HepG2 (cell line): Measurements from ENCODE around the gene NRP1. TPM values are rescaled to one million over a fixed set of nuclear protein-coding genes. Genes with fewer than 3 reads are reported as not detected.

Experiments used
- ARNT2 ChIP-seq: sonication (generic); formaldehyde crosslinking; IDR thresholded peaks from 2 replicates; pipeline ENCODE4 v1.8.0; 2022; ENCODE audit warnings: mild to moderate bottlenecking, low read depth, missing genetic modification reagents, moderate library complexity
- CCAR2 ChIP-seq: fragments of 200-400 bp; formaldehyde crosslinking; optimal IDR thresholded peaks from 2 replicates; pipeline ENCODE3; 2018; ENCODE audit warnings: low read depth, mild to moderate bottlenecking, low read length, moderate library complexity
- CERS6 ChIP-seq: sonication (generic); formaldehyde crosslinking; IDR thresholded peaks from 2 replicates; pipeline ENCODE4 v1.5.0; 2020; ENCODE audit warnings: missing genetic modification reagents
- ERF ChIP-seq: IDR thresholded peaks from 2 replicates; pipeline ENCODE4 v1.6.1; 2018; ENCODE audit warnings: missing biosample characterization, missing genetic modification reagents
- GATAD1 ChIP-seq: IDR thresholded peaks from 2 replicates; pipeline ENCODE4 v1.6.1; 2016; ENCODE audit warnings: missing genetic modification reagents, missing compliant biosample characterization
- HOXA3 ChIP-seq: sonication (generic); formaldehyde crosslinking; IDR thresholded peaks from 2 replicates; pipeline ENCODE4 v1.5.0; 2020; ENCODE audit warnings: missing genetic modification reagents
- KAT8 ChIP-seq: IDR thresholded peaks from 2 replicates; pipeline ENCODE4 v1.6.1; 2016; ENCODE audit warnings: missing genetic modification reagents, missing compliant biosample characterization
- MAFG ChIP-seq: sonication (generic); formaldehyde crosslinking; IDR thresholded peaks from 2 replicates; pipeline ENCODE4 v1.5.1; 2020; ENCODE audit warnings: mild to moderate bottlenecking, missing genetic modification reagents
- NFIC ChIP-seq: IDR thresholded peaks from 2 replicates; pipeline ENCODE4 v1.6.1; 2012; ENCODE audit warnings: mild to moderate bottlenecking, low read length, inconsistent platforms
- PRMT3 ChIP-seq: sonication (generic); formaldehyde crosslinking; IDR thresholded peaks from 2 replicates; pipeline ENCODE4 v1.8.1; 2022; ENCODE audit warnings: low read depth, mild to moderate bottlenecking, moderate library complexity, missing genetic modification reagents, borderline replicate concordance
- SKIL ChIP-seq: sonication (generic); formaldehyde crosslinking; IDR thresholded peaks from 2 replicates; pipeline ENCODE4 v1.8.0; 2022; ENCODE audit warnings: missing genetic modification reagents, mild to moderate bottlenecking, moderate library complexity, borderline replicate concordance
- SNAPC4 ChIP-seq: sonication (generic); formaldehyde crosslinking; IDR thresholded peaks from 2 replicates; pipeline ENCODE4 v1.4.0; 2020; ENCODE audit warnings: mild to moderate bottlenecking, missing genetic modification reagents
- SP1 ChIP-seq, 2 experiments: fragments of 450-650 bp in 1 of 2; sonication (generic) in 1 of 2; formaldehyde crosslinking in 1 of 2; IDR thresholded peaks; 2 replicates each; pipeline versions ENCODE4 v1.4.0 to v1.6.1; 2016 to 2020; ENCODE audit warnings: missing genetic modification reagents in 1 of 2
- ZNF207 ChIP-seq: fragments of 450-650 bp; IDR thresholded peaks from 2 replicates; pipeline ENCODE4 v1.6.1; 2016; ENCODE audit warnings: antibody characterized with exemption, borderline replicate concordance
- ZNF446 ChIP-seq: sonication (generic); formaldehyde crosslinking; IDR thresholded peaks from 2 replicates; pipeline ENCODE4 v1.5.0; 2020; ENCODE audit warnings: mild to moderate bottlenecking, missing genetic modification reagents
- ZNF576 ChIP-seq: sonication (generic); formaldehyde crosslinking; IDR thresholded peaks from 2 replicates; pipeline ENCODE4 v1.4.0; 2020; ENCODE audit warnings: mild to moderate bottlenecking, missing genetic modification reagents
- ZNF580 ChIP-seq: IDR thresholded peaks from 2 replicates; pipeline ENCODE4 v1.6.1; 2016; ENCODE audit warnings: low read depth, borderline replicate concordance
- ZNF7 ChIP-seq: IDR thresholded peaks from 2 replicates; pipeline ENCODE4 v1.6.1; 2016; ENCODE audit warnings: missing biosample characterization, missing genetic modification reagents
- ZNF773 ChIP-seq: sonication (generic); formaldehyde crosslinking; IDR thresholded peaks from 2 replicates; pipeline ENCODE4 v1.4.0; 2020; ENCODE audit warnings: missing genetic modification reagents, borderline replicate concordance
- ZSCAN12 ChIP-seq: sonication (generic); formaldehyde crosslinking; IDR thresholded peaks from 2 replicates; pipeline ENCODE4 v1.9.0; 2021; ENCODE audit warnings: mild to moderate bottlenecking, missing genetic modification reagents
- ZZZ3 ChIP-seq: sonication (generic); formaldehyde crosslinking; IDR thresholded peaks from 2 replicates; pipeline ENCODE4 v1.4.0; 2020; ENCODE audit warnings: missing genetic modification reagents, mild to moderate bottlenecking, borderline replicate concordance
- polyA plus RNA-seq, 8 experiments: library from polyadenylated mRNA; depleted of rRNA in 3 of 8; stranded (reverse) in 7 of 8; unstranded in 1 of 8; fragments of >200 nt; fragmentation: Illumina TruSeq in 4 of 8; extraction: Trizol in 4 of 8; gene quantifications; 2 replicates each; pipeline versions ENCODE4 v1.2.1 to v1.2.3, GENCODE V29; 2011 to 2016; ENCODE audit warnings: low read depth in 4 of 8, missing spikeins in 1 of 8, mixed read lengths in 1 of 8; ENCODE audit not compliant: insufficient read depth in 1 of 8
- total RNA-seq, 5 experiments: library from RNA; depleted of rRNA; stranded (reverse); fragments of >200 nt; fragmentation: Illumina TruSeq; extraction: Trizol; gene quantifications; 2 replicates each; pipeline ENCODE4 v1.2.3, GENCODE V29; 2016; ENCODE audit warnings: low read depth in 1 of 5

The NRP1 gene
- total and polyA plus RNA-seq, 2 of the 13 experiments (the other 11 are each of a cell fraction or from before 2014, with no cell fraction given): 5.3 to 5.8 TPM

GRCh38 chr10:33155720-33156638 is 178.5 kb downstream of the NRP1 start (continued):
- TF ChIP-seq SNAPC4 (CRISPR knock-in tag): no peak
- no peak for TF ChIP-seq ZNF7
- TF ChIP-seq ERF: peak; percentile 94
- 0 out of 2 replicates have a peak, but pooled peaks have one; percentile 40 for TF ChIP-seq ARNT2 (CRISPR knock-in tag)
- peak; percentile 76 for TF ChIP-seq GATAD1 (CRISPR knock-in tag)
- peak; percentile 52; the same call in 1 of the 2 replicates for TF ChIP-seq HOXA3 (CRISPR knock-in tag)
- TF ChIP-seq ZNF207: no peak
- TF ChIP-seq ZNF446 (CRISPR knock-in tag): no peak
- peak; percentile 98 for TF ChIP-seq NFIC
- peak; percentile 88 for TF ChIP-seq KAT8 (CRISPR knock-in tag)
- 0 out of 2 replicates have a peak, but pooled peaks have one; percentile 66 for TF ChIP-seq ZNF580 (CRISPR knock-in tag)
- no peak for TF ChIP-seq MAFG
- TF ChIP-seq ZNF773 (CRISPR knock-in tag): no peak
- no peak for TF ChIP-seq CCAR2
- no peak for TF ChIP-seq ZSCAN12
- TF ChIP-seq CERS6 (CRISPR knock-in tag): no peak
- TF ChIP-seq ZZZ3 (CRISPR knock-in tag): no peak
- no peak for TF ChIP-seq PRMT3 (CRISPR knock-in tag)
- TF ChIP-seq SKIL (CRISPR knock-in tag): peak; percentile 74; the same call in 1 of the 2 replicates
- no peak for TF ChIP-seq ZNF576 (CRISPR knock-in tag)
- TF ChIP-seq SP1 (IDR thresholded peaks at IDR 0.05): no peak
- TF ChIP-seq SP1 (CRISPR knock-in tag; IDR thresholded peaks at IDR 0.05): no peak
